IMR-90 (cell line): ENCODE measurements around the gene SRPK2. TPM values are rescaled to one million over a fixed set of nuclear protein-coding genes. Genes with fewer than 3 reads are reported as not detected.

Experiments
- ATAC-seq: fragments of 200-7000 bp; cut with Tn5 transposase; 2 replicates; pipeline ENCODE4 v1.9.1; 2020; ENCODE audit warnings: low read depth, mild to moderate bottlenecking, moderate library complexity
- BruUV-seq: library from RNA; stranded (reverse); fragments of 400-500 nt; replicated peaks from 2 replicates; lab custom pipeline; 2021; lab: Mats Ljungman, UMichigan
- CTCF ChIA-PET: fragments of 300-600 bp; formaldehyde crosslinking; extraction: SDS; loops from one replicate; lab custom pipeline; 2021; ENCODE audit warnings: antibody characterized with exemption; lab: Yijun Ruan, JAX
- POLR2A ChIA-PET: fragments of 300-600 bp; sonication (Branson Sonifier 250); formaldehyde crosslinking; loops from one replicate; lab custom pipeline; 2022; ENCODE audit warnings: antibody characterized with exemption; ENCODE audit not compliant: unreplicated experiment; lab: Charles Lee
- DNase-seq: peaks from one replicate; pipeline ENCODE4 v3.0.0; 2013
- H2AFZ ChIP-seq: replicated peaks from 2 replicates; pipeline ENCODE3; 2013; ENCODE audit warnings: low read length, mild to moderate bottlenecking; ENCODE audit not compliant: poor library complexity
- H2AK5ac ChIP-seq: 2 replicates; pipeline ENCODE4 v1.6.1; 2013; ENCODE audit warnings: low read depth, low read length, inconsistent platforms
- H2AK9ac ChIP-seq: replicated peaks from 2 replicates; pipeline ENCODE3; 2013; ENCODE audit warnings: mild to moderate bottlenecking, low read depth, low read length, moderate library complexity; ENCODE audit not compliant: poor library complexity
- H2BK120ac ChIP-seq: 2 replicates; pipeline ENCODE4 v1.6.1; 2013; ENCODE audit warnings: low read depth, low read length, inconsistent platforms
- H2BK15ac ChIP-seq: 3 replicates; pipeline ENCODE4 v1.6.1; 2013; ENCODE audit warnings: low read depth, low read length, inconsistent platforms
- H2BK20ac ChIP-seq: 2 replicates; pipeline ENCODE4 v1.6.1; 2013; ENCODE audit warnings: low read depth, mild to moderate bottlenecking, inconsistent platforms, low read length, moderate library complexity
- H2BK5ac ChIP-seq: 2 replicates; pipeline ENCODE4 v1.6.1; 2013; ENCODE audit warnings: mild to moderate bottlenecking, low read depth, low read length, inconsistent platforms; ENCODE audit not compliant: poor library complexity, severe bottlenecking
- H3K14ac ChIP-seq: replicated peaks from 2 replicates; pipeline ENCODE4 v1.6.1; 2013; ENCODE audit warnings: low read depth, low read length, inconsistent platforms
- H3K18ac ChIP-seq: 2 replicates; pipeline ENCODE4 v1.6.1; 2013; ENCODE audit warnings: low read depth, low read length, control low read depth
- H3K23ac ChIP-seq: 2 replicates; pipeline ENCODE4 v1.6.1; 2013; ENCODE audit warnings: low read depth, low read length, inconsistent platforms
- H3K27ac ChIP-seq: 2 replicates; pipeline ENCODE4 v1.5.1; 2013; ENCODE audit warnings: mild to moderate bottlenecking, control low read depth, low read length; ENCODE audit not compliant: insufficient read depth
- H3K27me3 ChIP-seq: 2 replicates; pipeline ENCODE4 v1.6.1; 2013; ENCODE audit warnings: low read length; ENCODE audit not compliant: control insufficient read depth, insufficient read depth
- H3K36me3 ChIP-seq: 2 replicates; pipeline ENCODE4 v1.6.1; 2013; ENCODE audit warnings: low read length, mixed read lengths; ENCODE audit not compliant: control insufficient read depth, insufficient read depth
- H3K4ac ChIP-seq: 2 replicates; pipeline ENCODE4 v1.6.1; 2013; ENCODE audit warnings: low read depth, low read length, inconsistent platforms
- H3K4me1 ChIP-seq: 2 replicates; pipeline ENCODE4 v1.6.1; 2013; ENCODE audit warnings: low read length, mixed read lengths; ENCODE audit not compliant: control insufficient read depth, insufficient read depth
- H3K4me2 ChIP-seq: 2 replicates; pipeline ENCODE4 v1.6.1; 2013; ENCODE audit warnings: low read depth, mild to moderate bottlenecking, control low read depth, low read length, moderate library complexity
- H3K4me3 ChIP-seq: 2 replicates; pipeline ENCODE4 v1.5.1; 2013; ENCODE audit warnings: low read depth, mild to moderate bottlenecking, control low read depth, low read length, moderate library complexity; ENCODE audit not compliant: insufficient read depth
- H3K56ac ChIP-seq: 2 replicates; pipeline ENCODE4 v1.6.1; 2013; ENCODE audit warnings: low read length, inconsistent platforms; ENCODE audit not compliant: insufficient read depth; ENCODE audit errors: extremely low read depth
- H3K79me1 ChIP-seq, 2 experiments: 2 replicates each; pipeline ENCODE4 v1.6.1; 2013; ENCODE audit warnings: low read length in 2 of 2, inconsistent platforms in 1 of 2, low read depth in 1 of 2
- H3K9ac ChIP-seq: 2 replicates; pipeline ENCODE4 v1.6.1; 2013; ENCODE audit warnings: low read depth, low read length, control low read depth
- H3K9me1 ChIP-seq: 2 replicates; pipeline ENCODE4 v1.6.1; 2013; ENCODE audit warnings: low read length, inconsistent platforms; ENCODE audit not compliant: insufficient read depth
- H3K9me3 ChIP-seq: 2 replicates; pipeline ENCODE4 v1.6.1; 2013; ENCODE audit warnings: low read length; ENCODE audit not compliant: control insufficient read depth, insufficient read depth
- H4K20me1 ChIP-seq: 2 replicates; pipeline ENCODE4 v1.6.1; 2013; ENCODE audit warnings: low read length, inconsistent platforms; ENCODE audit not compliant: insufficient read depth
- H4K5ac ChIP-seq: 2 replicates; pipeline ENCODE4 v1.6.1; 2013; ENCODE audit warnings: mild to moderate bottlenecking, low read depth, low read length, control low read depth
- H4K8ac ChIP-seq, 2 experiments: 2 replicates each; pipeline ENCODE4 v1.6.1; 2013; ENCODE audit warnings: low read depth in 2 of 2, low read length in 2 of 2, control low read depth in 1 of 2, inconsistent platforms in 1 of 2
- H4K91ac ChIP-seq: 2 replicates; pipeline ENCODE4 v1.6.1; 2013; ENCODE audit warnings: low read depth, low read length, inconsistent platforms; ENCODE audit not compliant: insufficient read depth
- BHLHE40 ChIP-seq: fragments of 150-350 bp; IDR thresholded peaks from 2 replicates; pipeline ENCODE4 v1.6.1; 2016; ENCODE audit warnings: mild to moderate bottlenecking, low read depth, low read length
- CEBPB ChIP-seq: IDR thresholded peaks from 2 replicates; pipeline ENCODE4 v1.6.1; 2012; ENCODE audit warnings: low read depth, low read length, improper control_type of control experiment
- CHD1 ChIP-seq: IDR thresholded peaks from 2 replicates; pipeline ENCODE4 v1.6.1; 2012; ENCODE audit warnings: low read depth, low read length, improper control_type of control experiment
- CTCF ChIP-seq: conservative IDR thresholded peaks from 2 replicates; pipeline ENCODE4 v1.5.1; 2012; ENCODE audit warnings: mild to moderate bottlenecking, low read depth, low read length, improper control_type of control experiment
- ELK1 ChIP-seq: fragments of 150-350 bp; IDR thresholded peaks from 2 replicates; pipeline ENCODE4 v1.6.1; 2016; ENCODE audit warnings: low read depth, mild to moderate bottlenecking, low read length, moderate library complexity, borderline replicate concordance
- FOS ChIP-seq: fragments of 150-350 bp; IDR thresholded peaks from 2 replicates; pipeline ENCODE4 v1.6.1; 2016; ENCODE audit warnings: low read depth, low read length
- MAFK ChIP-seq: IDR thresholded peaks from 2 replicates; pipeline ENCODE4 v1.6.1; 2012; ENCODE audit warnings: low read depth, low read length, improper control_type of control experiment
- MAZ ChIP-seq: IDR thresholded peaks from 2 replicates; pipeline ENCODE4 v1.6.1; 2012; ENCODE audit warnings: low read depth, mild to moderate bottlenecking, low read length, improper control_type of control experiment, moderate library complexity, borderline replicate concordance
- MXI1 ChIP-seq: IDR thresholded peaks from 2 replicates; pipeline ENCODE4 v1.6.1; 2012; ENCODE audit warnings: low read depth, mild to moderate bottlenecking, low read length, moderate library complexity, borderline replicate concordance
- NFE2L2 ChIP-seq: fragments of 150-350 bp; IDR thresholded peaks from 2 replicates; pipeline ENCODE4 v1.6.1; 2016; ENCODE audit warnings: low read depth, mild to moderate bottlenecking, low read length
- POLR2A ChIP-seq: IDR thresholded peaks from 2 replicates; pipeline ENCODE4 v1.6.1; 2012; ENCODE audit warnings: mild to moderate bottlenecking, low read depth, low read length
- RAD21 ChIP-seq: IDR thresholded peaks from 2 replicates; pipeline ENCODE4 v1.6.1; 2012; ENCODE audit warnings: low read length, improper control_type of control experiment
- RCOR1 ChIP-seq: IDR thresholded peaks from 2 replicates; pipeline ENCODE4 v1.6.1; 2012; ENCODE audit warnings: mild to moderate bottlenecking, low read length, improper control_type of control experiment; ENCODE audit not compliant: insufficient replicate concordance
- RFX5 ChIP-seq: IDR thresholded peaks from 2 replicates; pipeline ENCODE4 v1.8.0; 2012; ENCODE audit warnings: low read depth, mild to moderate bottlenecking, low read length, moderate library complexity
- SMC3 ChIP-seq: fragments of 150-350 bp; IDR thresholded peaks from 2 replicates; pipeline ENCODE4 v1.6.1; 2016; ENCODE audit warnings: low read depth, mild to moderate bottlenecking, antibody characterized with exemption, low read length, moderate library complexity
- USF2 ChIP-seq: fragments of 150-350 bp; IDR thresholded peaks from 2 replicates; pipeline ENCODE4 v1.6.1; 2017; ENCODE audit warnings: mild to moderate bottlenecking, antibody characterized with exemption, low read length, low read depth
- WGBS, 2 experiments: methylation state at CpG; one replicate each; pipeline versions ENCODE4 v1.1.5 to v1.1.7; 2013; ENCODE audit warnings: missing lambda C conversion rate in 2 of 2; ENCODE audit not compliant: insufficient read length in 1 of 2; ENCODE audit errors: extremely low coverage in 2 of 2; 5-methylcytosine and 5-hydroxymethylcytosine counted together
- dilution Hi-C: fragments of 300-500 bp; cut with HindIII; formaldehyde crosslinking; loops from one replicate; pipeline ENCODE4 v1.14.3; 2018; ENCODE audit warnings: low sequenced_read_pairs; ENCODE audit not compliant: unreplicated experiment
- in situ Hi-C: fragments of 300-500 bp; cut with MboI; formaldehyde crosslinking; loops from 3 replicates; pipeline ENCODE4 v1.14.3; 2019; ENCODE audit warnings: low sequenced_read_pairs, inconsistent platforms, mixed read lengths
- intact Hi-C: fragments of 100-400 bp; cut with micrococcal nuclease; formaldehyde crosslinking; loops from 2 replicates; pipeline ENCODE4 v1.10.0; 2022
- polyA plus RNA-seq, 3 experiments: library from polyadenylated mRNA; depleted of rRNA; stranded (reverse); fragments of >200 nt; gene quantifications; 2 replicates each; pipeline ENCODE4 v1.2.3, GENCODE V29; 2012; ENCODE audit warnings: low replicate concordance in 1 of 3
- total RNA-seq: library from RNA; depleted of rRNA; stranded (reverse); fragments of >200 nt; gene quantifications from 2 replicates; pipeline ENCODE4 v1.2.3, GENCODE V29; 2012

The SRPK2 gene
- total and polyA plus RNA-seq, 2 of the 4 experiments (the other 2 are of a cell fraction) = 13.2 to 33.0 TPM

- H3K27me3 ChIP-seq = no peaks in the 10 kb centered on the region
- no peak overlapping the region for H3K4ac ChIP-seq
- H3K56ac ChIP-seq = no peak overlapping the region
- no peak overlapping the region for H2BK20ac ChIP-seq
- no peak overlapping the region for H4K5ac ChIP-seq
- DNase-seq (no peak), ATAC-seq (no peak)
- H2AFZ ChIP-seq = no peak overlapping the region
- H2BK120ac ChIP-seq = no peak overlapping the region
- in situ Hi-C loops = no loop called here
- H4K8ac ChIP-seq = no peak overlapping the region
- dilution Hi-C loops = no loop called here
- H3K4me2 ChIP-seq = no peak overlapping the region
- no peak overlapping the region for H3K9ac ChIP-seq
- H2AK9ac ChIP-seq = no peak overlapping the region
- H3K23ac ChIP-seq = no peak overlapping the region
- no peaks in the 10 kb centered on the region for H3K36me3 ChIP-seq
- ChIA-PET CTCF (interaction anchor here (0.6 kb wide), 1 partner anchor 919 kb away, joined by 4 read pairs; no protein-coding TSS in a partner anchor), POLR2A (no interaction called here)
- H4K20me1 ChIP-seq = peaks cover 36% of the 10 kb centered on the region; the same call in 1 of the 2 replicates
- H3K9me3 ChIP-seq = no peaks in the 10 kb centered on the region
- H3K14ac ChIP-seq = no peak overlapping the region
- H2BK5ac ChIP-seq = no peak overlapping the region
- TF ChIP-seq CHD1 (no peak), SMC3 (no peak), RCOR1 (no peak), NFE2L2 (no peak), ELK1 (no peak), USF2 (no peak), CEBPB (no peak), FOS (no peak), RAD21 (no peak), POLR2A (no peak), MAZ (no peak), CTCF (no peak), RFX5 (no peak), MXI1 (no peak), BHLHE40 (no peak), MAFK (no peak)
- H3K27ac ChIP-seq = no peak overlapping the region
- H4K91ac ChIP-seq = no peak overlapping the region
- intact Hi-C loops = no loop called here
- peaks cover 62 to 85% of the 10 kb centered on the region in 2 experiments for H3K79me1 ChIP-seq
- no peak overlapping the region for H3K18ac ChIP-seq
- no CpG with 5 or more reads among the region's 4 CpGs for WGBS, 2 experiments
- H3K4me1 ChIP-seq = peaks cover 5% of the 10 kb centered on the region
- peaks cover 15% of the 10 kb centered on the region; the same call in 1 of the 2 replicates for H3K9me1 ChIP-seq
- no peak overlapping the region for H2AK5ac ChIP-seq
- H3K4me3 ChIP-seq = no peak overlapping the region
- no peak overlapping the region for H2BK15ac ChIP-seq
- no TSS peak for BruUV-seq
Measured at GRCh38 chr7:105246256-105246655, 142.5 kb downstream of the SRPK2 start.
